ENCODE measurements around the gene DIABLO.

DNA sequence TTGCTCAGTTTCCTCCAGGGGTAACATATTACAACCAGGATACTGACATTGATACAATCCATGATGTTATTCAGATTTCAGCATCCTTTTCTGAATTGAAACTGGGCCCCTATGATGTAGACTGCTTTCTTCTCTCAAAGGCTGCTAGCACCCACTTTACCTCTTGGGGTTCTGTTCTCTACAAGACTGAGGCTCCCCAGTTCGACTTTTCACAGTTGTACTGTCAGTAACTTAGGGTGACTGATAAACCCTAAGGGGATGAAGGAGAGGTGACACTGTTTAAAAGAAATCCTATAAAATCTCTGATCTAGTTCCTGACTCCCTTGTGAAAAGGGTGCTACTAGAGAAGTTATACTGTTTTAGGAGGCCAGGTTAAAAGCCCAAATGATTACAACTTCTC, 39.6 kb upstream of the DIABLO start:
- TF ChIP-seq POLR2A (IDR thresholded peaks at IDR 0.05) = no peak
- TF ChIP-seq CTCF (IDR thresholded peaks at IDR 0.05) = no peak
